Activated CD8-positive, alpha-beta memory T cell treated with anti-CD3 and anti-CD28 coated beads, Interleukin-2, amount 50 U/mL, for 4 hours (primary cell): ENCODE results near the gene TSSK6.

ENCODE experiments used
- DNase-seq: peaks from one replicate; pipeline ENCODE4 v3.0.0-alpha.2; 2020

TSSK6 gene

GRCh38 chr19:19544257-19544953 lies 29.1 kb upstream of the TSSK6 start:
- DNase-seq: no peak

GRCh38 chr19:19543640-19544039 lies 28.3 kb upstream of the TSSK6 start:
- DNase-seq: no peak

GRCh38 chr19:19543101-19543500 lies 27.8 kb upstream of the TSSK6 start:
- no peak for DNase-seq

- DNase-seq: no peak
These were observed 27.2 kb upstream of the TSSK6 start for GRCh38 chr19:19542507-19542906.

- no peak for DNase-seq
These were observed 26.3 kb upstream of the TSSK6 start for GRCh38 chr19:19541616-19542015.

- peak; percentile 68 for DNase-seq
These were observed 25.6 kb upstream of the TSSK6 start for GRCh38 chr19:19540715-19541515.

- peak; percentile 73 for DNase-seq
These were observed 24.8 kb upstream of the TSSK6 start for GRCh38 chr19:19540064-19540714.

GRCh38 chr19:19539698-19540063 lies 24.3 kb upstream of the TSSK6 start:
- no peak for DNase-seq

GRCh38 chr19:19538785-19539166 lies 23.4 kb upstream of the TSSK6 start:
- no peak for DNase-seq

- peak; percentile 59 for DNase-seq
These were observed 22.9 kb upstream of the TSSK6 start, which contains the start of gene CILP2 for GRCh38 chr19:19538061-19538784. TSS of gene CILP2 (plus strand) at chr19:19538265. CDS start at chr19:19538350, 85 bp downstream.

- DNase-seq: peak; percentile 46
These were observed 22.0 kb upstream of the TSSK6 start for GRCh38 chr19:19537075-19538048.

GRCh38 chr19:19535311-19536191 lies 20.2 kb upstream of the TSSK6 start:
- no peak for DNase-seq

- DNase-seq: no peak
These were observed 19.4 kb upstream of the TSSK6 start for GRCh38 chr19:19534556-19535265.

- no peak for DNase-seq
These were observed 18.5 kb upstream of the TSSK6 start for GRCh38 chr19:19533841-19534240.

- DNase-seq: no peak
These were observed 17.7 kb upstream of the TSSK6 start for GRCh38 chr19:19532806-19533701.

GRCh38 chr19:19531951-19532805 lies 16.8 kb upstream of the TSSK6 start:
- DNase-seq: peak; percentile 92

GRCh38 chr19:19530889-19531288 lies 15.5 kb upstream of the TSSK6 start:
- DNase-seq: no peak

- DNase-seq: no peak
These were observed 15.1 kb upstream of the TSSK6 start for GRCh38 chr19:19530423-19530804.
